Esophagus muscularis mucosa (tissue), 3 donors: ENCODE measurements around the gene EIF2S3.

Source experiments
- POLR2AphosphoS5 ChIP-seq, 2 donors: sonication (generic); formaldehyde crosslinking; IDR thresholded peaks; one replicate each; pipeline ENCODE4 v1.6.1; 2017; ENCODE audit warnings: antibody characterized with exemption in 2 of 2
- TF ChIP-seq, protein P1 (sequence below), 3 experiments: fragments of 200-600 bp in 2 of 3; fragments of 450-650 bp in 1 of 3; sonication (generic) in 2 of 3; IDR thresholded peaks; one replicate each; pipeline ENCODE4 v1.5.1; 2017 to 2019; ENCODE audit warnings: antibody characterized with exemption in 3 of 3, mild to moderate bottlenecking in 2 of 3, moderate library complexity in 1 of 3

DNA sequence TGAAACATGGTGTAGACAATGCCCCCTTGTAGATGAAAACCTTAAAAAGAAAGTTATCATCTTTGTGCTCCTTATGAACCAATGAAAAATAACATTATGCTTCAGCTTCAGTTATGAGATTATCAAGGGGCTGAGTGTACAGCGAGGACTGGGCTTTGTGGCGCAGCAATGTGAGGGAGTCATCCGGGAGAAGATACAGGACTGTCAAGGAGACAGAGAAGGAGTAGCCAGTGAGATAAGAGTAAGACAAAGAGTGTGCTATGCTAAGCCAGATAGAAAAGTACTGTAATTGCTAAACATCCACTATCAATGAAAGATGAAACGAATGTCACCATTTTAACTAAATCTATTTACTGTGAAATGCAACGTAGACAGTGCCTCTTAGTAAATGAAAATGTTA, 24.2 kb upstream of the EIF2S3 start:
- TF ChIP-seq, protein P1, sequence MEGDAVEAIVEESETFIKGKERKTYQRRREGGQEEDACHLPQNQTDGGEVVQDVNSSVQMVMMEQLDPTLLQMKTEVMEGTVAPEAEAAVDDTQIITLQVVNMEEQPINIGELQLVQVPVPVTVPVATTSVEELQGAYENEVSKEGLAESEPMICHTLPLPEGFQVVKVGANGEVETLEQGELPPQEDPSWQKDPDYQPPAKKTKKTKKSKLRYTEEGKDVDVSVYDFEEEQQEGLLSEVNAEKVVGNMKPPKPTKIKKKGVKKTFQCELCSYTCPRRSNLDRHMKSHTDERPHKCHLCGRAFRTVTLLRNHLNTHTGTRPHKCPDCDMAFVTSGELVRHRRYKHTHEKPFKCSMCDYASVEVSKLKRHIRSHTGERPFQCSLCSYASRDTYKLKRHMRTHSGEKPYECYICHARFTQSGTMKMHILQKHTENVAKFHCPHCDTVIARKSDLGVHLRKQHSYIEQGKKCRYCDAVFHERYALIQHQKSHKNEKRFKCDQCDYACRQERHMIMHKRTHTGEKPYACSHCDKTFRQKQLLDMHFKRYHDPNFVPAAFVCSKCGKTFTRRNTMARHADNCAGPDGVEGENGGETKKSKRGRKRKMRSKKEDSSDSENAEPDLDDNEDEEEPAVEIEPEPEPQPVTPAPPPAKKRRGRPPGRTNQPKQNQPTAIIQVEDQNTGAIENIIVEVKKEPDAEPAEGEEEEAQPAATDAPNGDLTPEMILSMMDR (IDR thresholded peaks at IDR 0.05), result no peak
- TF ChIP-seq POLR2AphosphoS5 (IDR thresholded peaks at IDR 0.05), result no peak
